ENCODE data around the gene CCDC190.
"Not testable (repeated sequence)": the region's sequence is repeated elsewhere in the genome, so short reads cannot be mapped to it uniquely, and the experiment has no call there.

The CCDC190 gene, protein sequence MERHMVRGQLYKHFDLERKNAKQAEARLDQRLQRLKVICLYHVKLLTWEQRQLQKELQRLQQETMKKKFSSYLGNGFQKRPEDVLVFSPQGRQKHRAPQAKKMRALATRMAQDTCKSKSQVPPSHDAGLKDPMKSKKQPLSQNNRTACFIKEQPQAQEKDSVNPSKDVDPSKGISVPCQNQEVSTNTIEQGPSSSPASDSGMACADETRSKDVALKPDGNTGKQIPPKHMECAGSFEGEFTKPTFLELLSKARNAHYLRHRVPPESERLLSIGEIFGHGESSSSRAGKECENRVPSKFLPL

DNA sequence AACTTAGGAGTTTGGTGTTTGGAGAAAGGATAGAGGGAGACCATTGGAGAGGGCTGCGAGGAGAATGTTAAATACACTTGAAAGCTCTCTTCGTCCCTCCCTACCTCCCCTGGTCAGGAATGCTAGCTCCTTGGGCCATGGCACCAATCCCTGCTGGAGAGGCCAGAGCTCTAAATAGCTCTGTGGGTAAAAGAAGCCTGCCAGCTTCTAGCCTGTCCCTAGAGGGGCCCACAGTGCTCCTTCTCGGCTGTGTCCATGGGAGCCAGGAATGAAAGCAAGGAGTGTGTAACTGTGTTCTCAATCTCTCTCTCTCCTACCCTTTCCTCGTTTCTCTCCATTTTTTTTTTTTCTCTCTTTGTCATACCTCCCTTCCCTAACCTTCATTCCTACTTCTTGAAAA lies at the start of gene CCDC190:
Gene CCDC190 (minus strand): TSS at position 75 of the 400 bp plus-strand sequence. CDS start 1,529 bp downstream, outside the sequence.
- DNase-seq: no peak

- DNase-seq: no peak
These were observed 49.2 kb upstream of the CCDC190 start for GRCh38 chr1:162910161-162910560.

GRCh38 chr1:162908780-162909179 lies 47.8 kb upstream of the CCDC190 start:
- DNase-seq: no peak

GRCh38 chr1:162908236-162908635 lies 47.3 kb upstream of the CCDC190 start:
- no peak for DNase-seq

DNA sequence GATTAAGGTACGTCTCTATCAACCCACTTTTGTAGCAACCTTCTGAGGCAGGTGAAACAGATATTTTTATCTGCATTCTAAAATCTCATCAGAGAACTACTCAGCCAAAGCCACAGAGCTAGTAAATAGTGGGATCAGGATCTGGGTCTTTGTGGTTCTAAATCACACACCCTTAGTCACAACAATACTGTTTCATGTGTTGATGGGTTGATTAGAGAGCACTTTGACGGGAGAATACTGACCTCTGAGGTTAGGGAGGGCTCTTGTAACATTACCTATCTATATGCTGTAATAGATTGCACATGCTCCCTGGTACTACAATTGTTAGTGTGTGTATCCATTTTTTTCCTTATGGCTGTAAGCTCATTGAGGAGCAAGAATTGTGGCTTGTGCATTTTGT lies 45.5 kb upstream of the CCDC190 start:
- DNase-seq: no peak

GRCh38 chr1:162905174-162906158 lies 44.5 kb upstream of the CCDC190 start:
- DNase-seq: no peak

- no peak for DNase-seq
These were observed 43.6 kb upstream of the CCDC190 start for GRCh38 chr1:162904579-162904978.

- no peak for DNase-seq
These were observed 43.0 kb upstream of the CCDC190 start for GRCh38 chr1:162904023-162904422.

- DNase-seq: no peak
These were observed 42.3 kb upstream of the CCDC190 start for GRCh38 chr1:162903246-162903645.

GRCh38 chr1:162902416-162902815 lies 41.4 kb upstream of the CCDC190 start:
- no peak for DNase-seq

GRCh38 chr1:162901243-162901642 lies 40.3 kb upstream of the CCDC190 start:
- DNase-seq: no peak

GRCh38 chr1:162899422-162900146 lies 38.6 kb upstream of the CCDC190 start:
- no peak for DNase-seq

GRCh38 chr1:162893612-162893908 lies 32.6 kb upstream of the CCDC190 start:
- no peak for DNase-seq

- no peak for DNase-seq
These were observed 32.1 kb upstream of the CCDC190 start for GRCh38 chr1:162892906-162893611.

DNA sequence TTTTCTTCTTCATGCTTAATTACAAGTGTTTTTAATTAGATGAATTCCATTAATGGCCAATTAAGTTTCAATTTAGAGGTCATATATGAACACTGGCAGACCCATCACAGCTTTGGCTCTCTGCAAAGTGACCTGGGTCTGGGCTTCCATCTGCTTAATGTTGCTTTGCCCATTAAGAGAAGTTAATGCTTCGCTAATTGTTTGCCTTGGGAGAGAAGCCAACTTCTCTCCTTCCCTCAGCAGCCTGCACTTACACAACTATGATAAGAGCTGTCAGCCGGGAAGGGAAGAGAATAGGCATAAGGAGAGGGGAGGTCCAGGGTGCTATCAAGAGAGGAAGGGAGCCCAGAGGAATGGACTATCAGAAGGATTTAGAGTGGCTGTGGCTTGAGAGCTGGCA lies 29.0 kb upstream of the CCDC190 start:
- DNase-seq: no peak

DNA sequence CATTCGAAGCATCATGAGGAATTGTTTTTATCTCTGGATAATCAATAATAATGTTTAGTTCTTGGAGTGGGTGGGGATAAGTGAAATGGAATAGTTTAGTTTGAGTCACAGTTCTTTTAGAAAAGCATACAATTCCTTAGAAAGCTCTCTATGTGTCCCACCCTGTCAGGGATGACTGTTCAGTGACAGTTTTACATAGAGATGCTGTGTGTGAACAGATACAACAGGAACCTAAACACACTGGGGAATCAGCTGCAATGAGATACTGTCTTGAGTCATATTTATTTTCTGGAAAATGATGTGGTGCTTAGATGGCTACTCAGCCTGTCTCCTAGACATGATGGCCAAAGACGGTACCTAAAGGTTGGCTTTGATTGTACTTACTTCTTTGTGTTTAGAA lies 25.7 kb upstream of the CCDC190 start:
- no peak for DNase-seq

DNA sequence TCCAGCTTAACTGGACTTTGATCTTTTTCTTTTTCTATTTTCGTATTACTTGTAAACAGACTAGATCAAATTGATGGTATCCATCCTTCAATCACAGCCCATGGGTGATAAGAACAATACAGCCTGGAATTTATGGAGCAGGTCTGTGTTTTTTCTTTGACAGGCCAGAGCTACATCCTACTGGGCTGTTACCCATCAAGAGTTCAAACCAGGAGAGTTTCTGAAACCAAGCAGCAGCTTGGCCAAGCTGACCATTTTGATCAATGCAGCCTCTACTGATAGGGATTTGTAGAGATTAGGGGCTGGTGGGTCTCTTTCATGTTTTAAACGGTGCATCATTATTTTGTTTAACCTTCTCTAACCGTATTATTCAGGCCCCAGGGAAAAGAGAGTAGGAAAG lies 24.3 kb upstream of the CCDC190 start:
- DNase-seq: no peak

GRCh38 chr1:162884831-162885230 lies 23.9 kb upstream of the CCDC190 start:
- DNase-seq: no peak

- DNase-seq: no peak
These were observed 21.3 kb upstream of the CCDC190 start for GRCh38 chr1:162882248-162882674.

DNA sequence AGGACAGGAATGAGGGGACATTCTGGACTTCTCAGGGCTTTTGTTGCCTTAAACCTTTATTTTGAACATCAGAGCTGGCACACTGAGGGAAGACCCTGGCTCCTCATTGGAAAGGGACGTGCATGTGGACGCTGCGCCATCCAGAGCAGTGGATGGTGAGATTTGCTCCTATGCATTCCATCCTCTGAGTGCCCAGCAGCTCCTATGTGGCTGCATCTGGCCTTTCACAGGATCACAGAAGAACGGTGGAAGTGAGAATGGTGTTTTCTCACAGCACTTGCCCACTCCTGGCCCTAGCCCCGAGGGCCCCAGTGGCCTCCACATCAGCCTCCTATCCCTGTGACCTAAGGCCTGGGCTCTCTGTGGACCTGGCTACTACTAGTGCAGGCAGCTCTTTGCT lies 20.6 kb upstream of the CCDC190 start:
- DNase-seq: no peak

GRCh38 chr1:162880617-162881016 lies 19.6 kb upstream of the CCDC190 start:
- DNase-seq: not testable (repeated sequence)

GRCh38 chr1:162878000-162878596 lies 17.1 kb upstream of the CCDC190 start:
- DNase-seq: no peak

Measured in stimulated activated CD4-positive, alpha-beta T cell treated with anti-CD3 and anti-CD28 coated beads, Interleukin-12 subunit alpha, Interleukin-12 subunit beta, amount 100 ng/mL, for 4 hours (primary cell).